ENCODE measurements around the gene ZAR1L.

Gene ZAR1L

GRCh38 chr13:32267836-32268439, 47.2 kb downstream of the ZAR1L start:
- Histone ChIP-seq H3K4me3 (ENCODE audit: low read depth in 1 of 2, low read length in 2 of 2) (no peak overlapping the region), H3K9me3 (ENCODE audit: low read length) (no peaks in the 10 kb centered on the region), H3K27me3 (ENCODE audit: control insufficient read depth in 1 of 2, insufficient read depth in 2 of 2, low read length in 2 of 2) (no peaks in the 10 kb centered on the region), H3K9ac (ENCODE audit: low read length) (no peak overlapping the region), H3K27ac (ENCODE audit: low read depth, low read length) (no peak overlapping the region), H3K36me3 (ENCODE audit: insufficient read depth, low read length) (peaks cover 42% of the 10 kb centered on the region), H3K4me1 (ENCODE audit: insufficient read depth, low read length) (peaks cover 5% of the 10 kb centered on the region)

- peaks cover 19% of the 10 kb centered on the region for H3K4me1 ChIP-seq (ENCODE audit: insufficient read depth, low read length)
- no peaks in the 10 kb centered on the region for H3K27me3 ChIP-seq (ENCODE audit: control insufficient read depth in 1 of 2, insufficient read depth in 2 of 2, low read length in 2 of 2)
- no peak overlapping the region for H3K4me3 ChIP-seq (ENCODE audit: low read depth in 1 of 2, low read length in 2 of 2)
- no peak overlapping the region for H3K9ac ChIP-seq (ENCODE audit: low read length)
- H3K27ac ChIP-seq (ENCODE audit: low read depth, low read length): no peak overlapping the region
- no peaks in the 10 kb centered on the region for H3K9me3 ChIP-seq (ENCODE audit: low read length)
- peaks cover 53% of the 10 kb centered on the region for H3K36me3 ChIP-seq (ENCODE audit: insufficient read depth, low read length)
Observed at GRCh38 chr13:32266130-32266529, 49.0 kb downstream of the ZAR1L start.

- Histone ChIP-seq H3K9me3 (ENCODE audit: low read length) (no peaks in the 10 kb centered on the region), H3K4me3 (ENCODE audit: low read depth in 1 of 2, low read length in 2 of 2) (no peak overlapping the region), H3K9ac (ENCODE audit: low read length) (no peak overlapping the region), H3K4me1 (ENCODE audit: insufficient read depth, low read length) (peaks cover 23% of the 10 kb centered on the region), H3K27me3 (ENCODE audit: control insufficient read depth in 1 of 2, insufficient read depth in 2 of 2, low read length in 2 of 2) (no peaks in the 10 kb centered on the region), H3K27ac (ENCODE audit: low read depth, low read length) (no peak overlapping the region), H3K36me3 (ENCODE audit: insufficient read depth, low read length) (peaks cover 49% of the 10 kb centered on the region)
Observed at GRCh38 chr13:32265726-32266125, 49.4 kb downstream of the ZAR1L start.

GRCh38 chr13:32264407-32264806, 50.8 kb downstream of the ZAR1L start:
- Histone ChIP-seq H3K36me3 (ENCODE audit: insufficient read depth, low read length) (peaks cover 46% of the 10 kb centered on the region), H3K27ac (ENCODE audit: low read depth, low read length) (no peak overlapping the region), H3K4me3 (ENCODE audit: low read depth in 1 of 2, low read length in 2 of 2) (no peak overlapping the region), H3K9me3 (ENCODE audit: low read length) (no peaks in the 10 kb centered on the region), H3K9ac (ENCODE audit: low read length) (no peak overlapping the region), H3K4me1 (ENCODE audit: insufficient read depth, low read length) (peaks cover 28% of the 10 kb centered on the region), H3K27me3 (ENCODE audit: control insufficient read depth in 1 of 2, insufficient read depth in 2 of 2, low read length in 2 of 2) (no peaks in the 10 kb centered on the region)

- Histone ChIP-seq H3K4me1 (ENCODE audit: insufficient read depth, low read length) (peaks cover 35% of the 10 kb centered on the region), H3K27me3 (ENCODE audit: control insufficient read depth in 1 of 2, insufficient read depth in 2 of 2, low read length in 2 of 2) (no peaks in the 10 kb centered on the region), H3K36me3 (ENCODE audit: insufficient read depth, low read length) (peaks cover 40% of the 10 kb centered on the region), H3K27ac (ENCODE audit: low read depth, low read length) (no peak overlapping the region), H3K9ac (ENCODE audit: low read length) (no peak overlapping the region), H3K4me3 (ENCODE audit: low read depth in 1 of 2, low read length in 2 of 2) (no peak overlapping the region), H3K9me3 (ENCODE audit: low read length) (no peaks in the 10 kb centered on the region)
Observed at GRCh38 chr13:32262619-32263018, 52.5 kb downstream of the ZAR1L start.

- H3K27ac ChIP-seq (ENCODE audit: low read depth, low read length): no peak overlapping the region
- peaks cover 40% of the 10 kb centered on the region for H3K36me3 ChIP-seq (ENCODE audit: insufficient read depth, low read length)
- peak overlapping the region; percentile 19 for H3K9ac ChIP-seq (ENCODE audit: low read length)
- H3K4me3 ChIP-seq (ENCODE audit: low read depth in 1 of 2, low read length in 2 of 2): no peak overlapping the region
- H3K4me1 ChIP-seq (ENCODE audit: insufficient read depth, low read length): peaks cover 39% of the 10 kb centered on the region
- no peaks in the 10 kb centered on the region for H3K27me3 ChIP-seq (ENCODE audit: control insufficient read depth in 1 of 2, insufficient read depth in 2 of 2, low read length in 2 of 2)
- no peaks in the 10 kb centered on the region for H3K9me3 ChIP-seq (ENCODE audit: low read length)
Observed at GRCh38 chr13:32262165-32262564, 53.0 kb downstream of the ZAR1L start.

- no peak overlapping the region for H3K4me3 ChIP-seq (ENCODE audit: low read depth in 1 of 2, low read length in 2 of 2)
- peaks cover 39% of the 10 kb centered on the region for H3K36me3 ChIP-seq (ENCODE audit: insufficient read depth, low read length)
- no peaks in the 10 kb centered on the region for H3K9me3 ChIP-seq (ENCODE audit: low read length)
- peaks cover 41% of the 10 kb centered on the region for H3K4me1 ChIP-seq (ENCODE audit: insufficient read depth, low read length)
- H3K27ac ChIP-seq (ENCODE audit: low read depth, low read length): peak overlapping the region; percentile 59
- peak overlapping the region; percentile 19 for H3K9ac ChIP-seq (ENCODE audit: low read length)
- H3K27me3 ChIP-seq (ENCODE audit: control insufficient read depth in 1 of 2, insufficient read depth in 2 of 2, low read length in 2 of 2): no peaks in the 10 kb centered on the region
Observed at GRCh38 chr13:32261567-32261966, 53.6 kb downstream of the ZAR1L start.

- Histone ChIP-seq H3K27ac (ENCODE audit: low read depth, low read length) (no peak overlapping the region), H3K4me3 (ENCODE audit: low read depth in 1 of 2, low read length in 2 of 2) (no peak overlapping the region), H3K27me3 (ENCODE audit: control insufficient read depth in 1 of 2, insufficient read depth in 2 of 2, low read length in 2 of 2) (no peaks in the 10 kb centered on the region), H3K4me1 (ENCODE audit: insufficient read depth, low read length) (peaks cover 36% of the 10 kb centered on the region), H3K9me3 (ENCODE audit: low read length) (no peaks in the 10 kb centered on the region), H3K9ac (ENCODE audit: low read length) (no peak overlapping the region), H3K36me3 (ENCODE audit: insufficient read depth, low read length) (peaks cover 21% of the 10 kb centered on the region)
Observed at GRCh38 chr13:32259116-32259515, 56.0 kb downstream of the ZAR1L start.

GRCh38 chr13:32257649-32258048, 57.5 kb downstream of the ZAR1L start:
- H3K4me3 ChIP-seq (ENCODE audit: low read depth in 1 of 2, low read length in 2 of 2): no peak overlapping the region
- H3K27me3 ChIP-seq (ENCODE audit: control insufficient read depth in 1 of 2, insufficient read depth in 2 of 2, low read length in 2 of 2): no peaks in the 10 kb centered on the region
- peaks cover 41% of the 10 kb centered on the region for H3K4me1 ChIP-seq (ENCODE audit: insufficient read depth, low read length)
- H3K9me3 ChIP-seq (ENCODE audit: low read length): no peaks in the 10 kb centered on the region
- peaks cover 20% of the 10 kb centered on the region for H3K36me3 ChIP-seq (ENCODE audit: insufficient read depth, low read length)
- no peak overlapping the region for H3K9ac ChIP-seq (ENCODE audit: low read length)
- no peak overlapping the region for H3K27ac ChIP-seq (ENCODE audit: low read depth, low read length)

- Histone ChIP-seq H3K9ac (ENCODE audit: low read length) (no peak overlapping the region), H3K36me3 (ENCODE audit: insufficient read depth, low read length) (peaks cover 10% of the 10 kb centered on the region), H3K27ac (ENCODE audit: low read depth, low read length) (no peak overlapping the region), H3K4me1 (ENCODE audit: insufficient read depth, low read length) (peaks cover 29% of the 10 kb centered on the region), H3K9me3 (ENCODE audit: low read length) (no peaks in the 10 kb centered on the region), H3K27me3 (ENCODE audit: control insufficient read depth in 1 of 2, insufficient read depth in 2 of 2, low read length in 2 of 2) (no peaks in the 10 kb centered on the region), H3K4me3 (ENCODE audit: low read depth in 1 of 2, low read length in 2 of 2) (no peak overlapping the region)
Observed at GRCh38 chr13:32256243-32256642, 58.9 kb downstream of the ZAR1L start.

- no peak overlapping the region for H3K9ac ChIP-seq (ENCODE audit: low read length)
- H3K36me3 ChIP-seq (ENCODE audit: insufficient read depth, low read length): peaks cover 10% of the 10 kb centered on the region
- no peaks in the 10 kb centered on the region for H3K27me3 ChIP-seq (ENCODE audit: control insufficient read depth in 1 of 2, insufficient read depth in 2 of 2, low read length in 2 of 2)
- no peaks in the 10 kb centered on the region for H3K9me3 ChIP-seq (ENCODE audit: low read length)
- H3K27ac ChIP-seq (ENCODE audit: low read depth, low read length): peak overlapping the region; percentile 77
- H3K4me1 ChIP-seq (ENCODE audit: insufficient read depth, low read length): peaks cover 24% of the 10 kb centered on the region
- peak overlapping the region in 1 of 2 donors; percentile 52 for H3K4me3 ChIP-seq (ENCODE audit: low read depth in 1 of 2, low read length in 2 of 2)
Observed at GRCh38 chr13:32255724-32256109, 59.4 kb downstream of the ZAR1L start.
